Erythroblast (primary cell): Measurements from ENCODE around the gene CDKL2.

ENCODE experiments used
- GATA1 ChIP-seq: IDR thresholded peaks from 2 replicates; pipeline ENCODE4 v1.6.1; 2011; ENCODE audit warnings: low read depth, mild to moderate bottlenecking, control low read depth, low read length, moderate library complexity
- POLR2A ChIP-seq: IDR thresholded peaks from 2 replicates; pipeline ENCODE4 v1.6.1; 2011; ENCODE audit warnings: mild to moderate bottlenecking, low read length

- no peak for TF ChIP-seq POLR2A
- no peak for TF ChIP-seq GATA1
Observed at GRCh38 chr4:75678473-75678872, 48.1 kb upstream of the CDKL2 start.
